ENCODE measurements around the gene CZIB. TPM values are rescaled to one million over a fixed set of nuclear protein-coding genes. Genes with fewer than 3 reads are reported as not detected.
A peak's percentile ranks its signal among the peaks of the same experiment; 100 is the strongest.
"Not testable (repeated sequence)": the region's sequence is repeated elsewhere in the genome, so short reads cannot be mapped to it uniquely, and the experiment has no call there.

CZIB gene
- total RNA-seq, 3 donors from 2014 or later (not counting 1 experiment from before 2014, with no cell fraction given), result 39.6 to 49.7 (median 40.5) TPM

DNA sequence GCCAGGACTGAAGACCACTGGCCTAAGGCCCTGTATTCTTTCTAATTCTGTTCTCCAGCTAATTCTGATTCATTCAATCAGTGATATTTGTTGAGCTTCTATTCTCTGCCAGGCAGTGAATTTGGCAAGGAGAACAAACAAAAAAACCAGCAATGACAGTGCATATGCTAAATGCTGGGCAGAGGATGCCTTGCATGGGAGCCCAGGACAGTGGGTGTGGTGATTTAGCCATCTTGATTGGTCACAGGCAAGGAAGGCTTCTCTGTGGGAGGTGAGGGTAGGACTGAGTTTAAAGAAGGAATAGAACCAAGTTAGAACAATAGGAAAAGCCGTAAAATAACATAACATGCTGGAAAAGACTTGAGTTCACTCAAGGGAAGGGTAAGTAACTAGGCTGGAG is 33.0 kb downstream of the CZIB start:
- no peaks in the 10 kb centered on the region for H3K36me3 ChIP-seq (ENCODE audit: control insufficient read depth, insufficient read depth, low read length)
- H3K27me3 ChIP-seq (ENCODE audit: control insufficient read depth, insufficient read depth, low read length), result no peaks in the 10 kb centered on the region
- TF ChIP-seq, protein P1, sequence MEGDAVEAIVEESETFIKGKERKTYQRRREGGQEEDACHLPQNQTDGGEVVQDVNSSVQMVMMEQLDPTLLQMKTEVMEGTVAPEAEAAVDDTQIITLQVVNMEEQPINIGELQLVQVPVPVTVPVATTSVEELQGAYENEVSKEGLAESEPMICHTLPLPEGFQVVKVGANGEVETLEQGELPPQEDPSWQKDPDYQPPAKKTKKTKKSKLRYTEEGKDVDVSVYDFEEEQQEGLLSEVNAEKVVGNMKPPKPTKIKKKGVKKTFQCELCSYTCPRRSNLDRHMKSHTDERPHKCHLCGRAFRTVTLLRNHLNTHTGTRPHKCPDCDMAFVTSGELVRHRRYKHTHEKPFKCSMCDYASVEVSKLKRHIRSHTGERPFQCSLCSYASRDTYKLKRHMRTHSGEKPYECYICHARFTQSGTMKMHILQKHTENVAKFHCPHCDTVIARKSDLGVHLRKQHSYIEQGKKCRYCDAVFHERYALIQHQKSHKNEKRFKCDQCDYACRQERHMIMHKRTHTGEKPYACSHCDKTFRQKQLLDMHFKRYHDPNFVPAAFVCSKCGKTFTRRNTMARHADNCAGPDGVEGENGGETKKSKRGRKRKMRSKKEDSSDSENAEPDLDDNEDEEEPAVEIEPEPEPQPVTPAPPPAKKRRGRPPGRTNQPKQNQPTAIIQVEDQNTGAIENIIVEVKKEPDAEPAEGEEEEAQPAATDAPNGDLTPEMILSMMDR (IDR thresholded peaks at IDR 0.05), result no peak
- intact Hi-C loops (cut with micrococcal nuclease), result loop anchor here (10.0 kb wide), 1 partner anchor 343 kb away; the partner anchor contains the start of gene ZYG11A
- no peak overlapping the region for H3K4me3 ChIP-seq (ENCODE audit: low read length)
- peaks cover 14% of the 10 kb centered on the region for H3K4me1 ChIP-seq (ENCODE audit: control insufficient read depth, insufficient read depth, low read length)
- no peaks in the 10 kb centered on the region for H3K9me3 Mint-ChIP-seq
- H3K27me3 Mint-ChIP-seq (ENCODE audit: low read depth in 2 of 2), result peaks cover 0 to 11% of the 10 kb centered on the region in 2 donors
- WGBS (ENCODE audit: insufficient coverage), result 96% methylated on average over 1 of the region's 1 CpG
- DNase-seq (no peak), ATAC-seq (no peak)
- H3K4me1 Mint-ChIP-seq, result no peaks in the 10 kb centered on the region
- no peaks in the 10 kb centered on the region for H3K9me3 ChIP-seq (ENCODE audit: control insufficient read depth, insufficient read depth, low read length)
- H3K36me3 Mint-ChIP-seq, result no peaks in the 10 kb centered on the region
- H3K27ac Mint-ChIP-seq, result no peak overlapping the region
- no peak overlapping the region for H3K4me3 Mint-ChIP-seq
- no peak overlapping the region for H3K27ac ChIP-seq (ENCODE audit: low read length)

DNA sequence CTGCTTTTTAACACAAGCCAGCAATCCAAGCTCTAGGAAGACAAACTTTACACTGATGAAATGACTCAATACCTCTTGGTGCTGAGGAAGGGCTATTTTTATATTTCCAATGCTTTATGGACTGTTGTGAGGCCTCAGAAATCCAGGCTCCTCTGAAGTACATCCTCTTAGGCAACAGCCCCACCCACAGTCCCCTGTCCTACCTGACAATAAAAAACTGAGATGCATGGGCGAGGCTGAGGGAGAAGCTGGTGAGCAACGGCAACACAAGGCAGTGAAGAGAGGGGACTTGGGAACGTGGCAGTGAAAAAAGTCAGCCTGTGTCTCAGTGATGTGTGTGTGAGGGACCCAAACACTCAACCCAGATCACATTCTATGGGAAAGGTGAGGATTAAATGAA is 33.9 kb downstream of the CZIB start:
- DNase-seq, result no peak
- no peak for ATAC-seq
- TF ChIP-seq, protein P1 (IDR thresholded peaks at IDR 0.05), result no peak
- Mint-ChIP-seq H3K27ac (no peak overlapping the region), H3K9me3 (no peaks in the 10 kb centered on the region), H3K36me3 (no peaks in the 10 kb centered on the region), H3K27me3 (ENCODE audit: low read depth in 2 of 2) (peaks cover 0 to 11% of the 10 kb centered on the region in 2 donors), H3K4me1 (no peaks in the 10 kb centered on the region), H3K4me3 (no peak overlapping the region)
- Histone ChIP-seq H3K9me3 (ENCODE audit: control insufficient read depth, insufficient read depth, low read length) (no peaks in the 10 kb centered on the region), H3K4me3 (ENCODE audit: low read length) (no peak overlapping the region), H3K27me3 (ENCODE audit: control insufficient read depth, insufficient read depth, low read length) (no peaks in the 10 kb centered on the region), H3K36me3 (ENCODE audit: control insufficient read depth, insufficient read depth, low read length) (no peaks in the 10 kb centered on the region), H3K27ac (ENCODE audit: low read length) (no peak overlapping the region), H3K4me1 (ENCODE audit: control insufficient read depth, insufficient read depth, low read length) (peaks cover 22% of the 10 kb centered on the region)
- intact Hi-C loops (cut with micrococcal nuclease), result loop anchor here (10.0 kb wide), 1 partner anchor 342 kb away; the partner anchor contains the start of gene ZYG11A
- WGBS (ENCODE audit: insufficient coverage), result 82% methylated on average over 3 of the region's 3 CpGs

DNA sequence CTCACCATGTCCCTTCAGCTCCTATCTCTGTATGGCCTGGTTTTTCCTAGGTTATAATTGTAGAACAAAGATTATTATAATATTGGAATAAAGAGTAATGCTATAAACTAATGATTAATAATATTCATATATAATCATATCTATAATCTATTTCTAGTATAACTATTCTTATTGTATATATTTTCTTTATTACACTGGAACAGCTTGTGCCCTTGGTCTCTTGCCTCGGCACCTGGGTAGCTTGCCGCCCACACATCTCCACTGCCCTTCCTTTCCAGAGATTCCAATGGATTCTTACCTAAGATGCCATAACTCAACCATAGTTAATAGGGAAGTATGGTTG is 34.5 kb downstream of the CZIB start:
- DNase-seq; H3K4me1 Mint-ChIP-seq; H3K9me3 ChIP-seq (ENCODE audit: control insufficient read depth, insufficient read depth, low read length); H3K36me3 ChIP-seq (ENCODE audit: control insufficient read depth, insufficient read depth, low read length); H3K9me3 Mint-ChIP-seq; ATAC-seq; H3K36me3 Mint-ChIP-seq; H3K27ac Mint-ChIP-seq; H3K4me3 Mint-ChIP-seq; H3K4me3 ChIP-seq (ENCODE audit: low read length); H3K27me3 ChIP-seq (ENCODE audit: control insufficient read depth, insufficient read depth, low read length); H3K27ac ChIP-seq (ENCODE audit: low read length): not testable (repeated sequence)
- intact Hi-C loops (cut with micrococcal nuclease), result loop anchor here (10.0 kb wide), 1 partner anchor 341 kb away; the partner anchor contains the start of gene ZYG11A
- peaks cover 0 to 11% of the 10 kb centered on the region in 2 donors for H3K27me3 Mint-ChIP-seq (ENCODE audit: low read depth in 2 of 2)
- TF ChIP-seq, protein P1 (IDR thresholded peaks at IDR 0.05), result peak; percentile 54
- WGBS (ENCODE audit: insufficient coverage), result no CpG with 5 or more reads among the region's 2 CpGs
- peaks cover 23% of the 10 kb centered on the region for H3K4me1 ChIP-seq (ENCODE audit: control insufficient read depth, insufficient read depth, low read length)

All from natural killer cell (primary cell).